GM21717 (cell line): Measurements from ENCODE around the gene SLC66A1.

Source experiments
- ATAC-seq: cut with Tn5 transposase; IDR thresholded peaks from one replicate; pipeline ENCODE4 v1.9.1; 2021; ENCODE audit warnings: mild to moderate bottlenecking, moderate library complexity; ENCODE audit not compliant: unreplicated experiment

Gene SLC66A1

GRCh38 chr1:19324665-19324990 is 12.5 kb downstream of the SLC66A1 start:
- ATAC-seq: no peak

- ATAC-seq: no peak
These were observed 13.3 kb downstream of the SLC66A1 start for GRCh38 chr1:19325368-19325957.

GRCh38 chr1:19325958-19326747 is 14.0 kb downstream of the SLC66A1 start:
- ATAC-seq: no peak

DNA sequence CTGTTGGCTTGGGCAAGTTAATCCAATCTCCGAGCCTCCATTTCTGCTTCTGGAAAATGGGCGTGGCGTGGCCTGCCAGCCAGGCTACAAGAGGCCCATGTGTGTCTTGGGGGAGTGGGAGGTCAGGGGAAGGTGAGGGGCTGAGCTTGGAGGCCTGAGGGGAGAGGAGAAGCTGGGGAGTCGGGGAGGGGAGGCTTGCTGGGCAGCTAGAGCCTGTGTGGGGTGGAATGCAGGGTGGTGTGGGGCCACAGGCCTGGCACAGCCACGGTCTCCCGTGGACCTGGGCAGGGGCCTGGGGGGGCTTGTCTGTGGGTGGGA is 14.6 kb downstream of the SLC66A1 start:
- no peak for ATAC-seq

GRCh38 chr1:19327301-19327700 is 15.2 kb downstream of the SLC66A1 start:
- ATAC-seq: no peak

GRCh38 chr1:19327736-19328135 is 15.6 kb downstream of the SLC66A1 start:
- ATAC-seq: no peak

DNA sequence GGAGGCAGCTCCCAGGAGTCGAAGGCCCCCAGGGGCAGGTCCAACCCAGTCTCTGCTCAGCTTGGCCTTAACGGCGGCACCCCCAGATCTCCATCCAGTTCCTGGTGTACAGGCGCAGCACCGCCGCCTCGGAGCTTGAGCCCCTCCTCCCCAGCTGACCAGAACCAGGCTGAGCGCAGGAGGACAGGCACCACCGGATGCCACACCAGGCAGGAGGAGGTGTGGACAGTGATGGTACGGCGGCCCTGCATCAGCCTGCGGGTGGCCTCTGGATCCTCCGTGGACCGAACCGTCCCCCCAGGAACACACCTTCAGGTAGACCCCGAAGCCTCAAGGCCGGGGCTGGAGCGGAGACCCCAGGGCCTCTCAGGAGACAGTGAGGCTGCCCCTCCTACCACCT is 16.4 kb downstream of the SLC66A1 start:
- ATAC-seq: no peak

GRCh38 chr1:19329188-19329587 is 17.1 kb downstream of the SLC66A1 start:
- no peak for ATAC-seq

GRCh38 chr1:19329611-19330010 is 17.5 kb downstream of the SLC66A1 start:
- no peak for ATAC-seq

GRCh38 chr1:19330449-19331135 is 18.5 kb downstream of the SLC66A1 start:
- no peak for ATAC-seq

- ATAC-seq: no peak
These were observed 19.2 kb downstream of the SLC66A1 start for GRCh38 chr1:19331262-19331878.

DNA sequence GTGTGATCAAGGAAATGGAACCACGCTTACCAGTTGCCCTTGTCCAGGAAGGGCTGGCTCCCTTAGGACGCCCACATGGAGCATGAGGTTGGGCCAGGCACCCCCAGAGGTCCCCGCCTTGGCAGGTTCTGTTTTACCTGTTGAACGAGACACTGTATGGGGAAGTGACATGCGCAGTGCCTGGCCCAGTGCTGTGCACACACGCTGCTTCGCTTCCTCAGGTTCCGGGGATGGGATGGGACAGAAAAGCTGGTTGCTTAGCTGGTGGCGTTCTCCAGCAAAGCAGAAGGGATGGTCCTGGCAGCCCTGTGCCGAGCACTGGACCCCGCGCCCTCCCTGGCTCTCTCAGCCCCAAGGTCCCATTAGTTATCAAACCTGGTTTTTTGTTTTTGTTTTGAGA is 20.7 kb downstream of the SLC66A1 start:
- no peak for ATAC-seq

DNA sequence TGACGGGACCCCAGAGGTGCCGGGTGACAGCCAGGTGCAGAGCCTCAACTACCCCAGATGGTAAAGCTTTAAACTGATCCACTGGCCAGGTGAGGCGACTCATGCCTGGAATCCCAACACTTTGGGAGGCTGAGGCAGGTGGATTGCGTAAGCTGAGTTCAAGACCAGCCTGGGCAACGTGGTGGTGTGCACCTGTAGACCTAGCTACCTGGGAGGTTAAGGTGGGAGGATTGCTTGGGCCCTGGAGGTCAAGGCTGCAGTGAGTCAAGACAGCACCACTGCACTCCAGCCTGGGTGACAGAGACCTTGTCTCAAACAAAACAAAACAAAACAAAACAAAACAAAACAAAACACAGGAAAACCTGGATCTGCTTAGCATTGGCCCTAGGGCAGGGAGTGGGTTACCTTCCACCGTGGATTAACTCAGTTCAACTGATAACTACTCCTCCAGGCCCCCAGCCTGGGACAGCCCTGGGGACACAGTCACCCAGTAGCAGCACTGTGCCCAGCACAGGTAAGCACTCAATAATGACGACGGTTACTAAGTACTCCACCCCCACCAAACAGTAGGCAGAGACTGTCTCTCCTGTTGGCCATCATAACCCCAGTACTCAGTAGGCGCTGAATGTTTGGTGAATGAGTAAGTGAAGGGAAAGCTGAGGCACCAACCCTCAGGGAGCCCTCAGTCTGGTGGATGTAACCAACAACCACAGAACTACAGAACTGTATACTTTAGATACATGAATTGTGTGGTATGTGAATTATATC is 21.6 kb downstream of the SLC66A1 start:
- no peak for ATAC-seq

DNA sequence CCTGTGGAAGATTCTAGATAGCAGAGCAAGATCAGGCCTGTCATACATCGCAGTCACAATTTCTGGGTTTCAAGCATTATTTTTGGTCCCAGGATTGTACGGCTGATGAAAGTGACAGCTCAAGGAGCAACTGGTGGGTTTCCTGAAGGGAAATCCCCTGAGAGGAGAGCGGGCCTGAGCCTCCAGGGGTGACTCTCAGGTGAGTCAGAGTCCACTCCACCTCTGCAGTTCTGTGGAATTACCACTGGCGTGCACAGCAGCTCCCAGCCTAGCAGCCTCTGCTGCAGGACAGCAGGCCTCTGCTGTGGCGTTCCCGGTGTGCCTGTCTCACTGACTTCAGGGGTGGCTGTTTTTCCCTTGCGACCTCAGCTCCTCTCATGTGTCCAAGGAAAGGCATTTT is 24.4 kb downstream of the SLC66A1 start:
- ATAC-seq: no peak

- no peak for ATAC-seq
These were observed 25.2 kb downstream of the SLC66A1 start for GRCh38 chr1:19337289-19337688.

GRCh38 chr1:19338323-19338762 is 26.2 kb downstream of the SLC66A1 start:
- ATAC-seq: no peak

DNA sequence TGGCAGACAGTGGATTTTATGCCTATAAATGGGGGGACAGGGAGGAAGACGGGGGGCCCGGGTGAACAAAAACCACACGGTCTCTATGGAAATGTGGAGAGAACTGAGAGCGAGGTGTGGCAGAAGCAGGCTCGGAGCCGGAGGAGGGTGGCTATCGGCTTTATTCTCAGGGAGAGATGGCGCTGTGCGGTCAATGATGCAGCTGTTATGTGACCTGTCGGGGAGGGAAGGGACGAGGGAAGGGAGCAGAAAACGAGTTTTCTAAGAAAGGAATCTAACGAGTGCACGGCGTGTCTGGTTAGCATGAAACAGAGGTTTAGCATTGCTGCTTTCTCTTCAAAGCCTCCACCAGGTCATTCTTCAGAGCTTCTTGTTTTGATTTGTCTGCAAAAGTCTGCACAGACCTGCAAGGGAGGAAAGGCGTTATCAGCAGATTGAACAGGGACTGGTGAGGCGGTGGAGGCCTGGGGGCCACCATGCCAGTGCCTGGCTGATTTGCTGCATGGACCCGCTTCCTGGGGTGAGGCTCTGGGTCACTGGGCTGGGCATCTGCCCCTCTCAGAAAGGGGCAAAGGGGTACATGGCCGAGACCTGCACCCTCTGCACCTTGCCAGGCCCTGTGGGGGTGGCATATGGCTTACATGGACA is 27.2 kb downstream of the SLC66A1 start:
- no peak for ATAC-seq

DNA sequence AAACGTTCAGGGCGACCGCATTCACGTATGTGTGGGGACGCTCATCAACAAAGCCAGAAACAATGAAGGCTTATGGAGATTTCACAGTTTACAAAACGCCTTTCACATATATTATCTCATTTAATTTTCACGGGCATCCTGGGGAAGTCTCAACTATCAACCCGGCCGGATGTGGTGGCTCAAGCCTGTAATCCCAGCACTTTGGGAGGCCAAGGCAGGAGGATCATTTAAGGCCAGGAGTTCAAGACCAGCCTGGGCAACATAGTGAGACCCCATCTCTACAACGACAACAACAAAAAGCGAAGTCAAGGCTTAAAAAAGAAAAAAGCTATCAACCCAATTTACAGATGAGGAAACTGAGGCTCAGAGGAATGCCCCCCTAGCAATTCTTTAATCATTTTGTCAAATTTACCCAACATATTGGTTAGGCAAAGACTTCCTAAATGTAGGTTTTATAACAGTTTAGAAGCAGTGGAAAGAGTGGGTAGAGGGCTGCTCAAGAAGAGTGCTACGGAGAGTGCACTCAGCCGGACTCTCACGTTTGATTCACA is 28.3 kb downstream of the SLC66A1 start:
- no peak for ATAC-seq

GRCh38 chr1:19341201-19342061 is 29.3 kb downstream of the SLC66A1 start:
- no peak for ATAC-seq
